Measurements from ENCODE around the gene HIP1R. TPM values are rescaled to one million over a fixed set of nuclear protein-coding genes. Genes with fewer than 3 reads are reported as not detected.

HIP1R gene
- total RNA-seq, 1 experiment from 2014 or later = 33.1 TPM

GRCh38 chr12:122847516-122847836 lies 12.2 kb downstream of the HIP1R start:
- CTCF ChIA-PET = no interaction called here
- no TSS peak for BruUV-seq (replicated peaks)
- Histone ChIP-seq H3K4me2 (no peak overlapping the region), H3K4me3 (no peak overlapping the region), H3K27ac (no peak overlapping the region), H3K9me2 (ENCODE audit: insufficient read depth) (no peaks in the 10 kb centered on the region), H3K9me3 (ENCODE audit: insufficient read depth, low read depth) (no peaks in the 10 kb centered on the region), H3K36me3 (ENCODE audit: low read depth) (no peaks in the 10 kb centered on the region), H3K79me2 (ENCODE audit: low read depth) (peaks cover 17% of the 10 kb centered on the region), H3K27me3 (ENCODE audit: insufficient read depth, low read depth) (no peaks in the 10 kb centered on the region), H3K4me1 (replicated peaks; ENCODE audit: insufficient read depth) (peaks cover under 1% of the 10 kb centered on the region; the same call in 1 of the 2 replicates), H2AFZ (no peak overlapping the region), H4K20me1 (ENCODE audit: insufficient read depth) (peaks cover 6% of the 10 kb centered on the region; the same call in 1 of the 2 replicates), H3F3A (ENCODE audit: insufficient read depth, low read depth) (peaks cover 6% of the 10 kb centered on the region)
- intact Hi-C loops (cut with micrococcal nuclease; ENCODE audit: unreplicated experiment) = no loop called here
- no peak for DNase-seq
- POLR2A ChIA-PET (ENCODE audit: unreplicated experiment) = interaction anchor here (0.6 kb wide), 1 partner anchor 255 kb away, joined by 8 read pairs; no protein-coding TSS in a partner anchor
- no peak for TF ChIP-seq CTCF (conservative IDR thresholded peaks at IDR 0.05)
- TF ChIP-seq EZH2 (IDR thresholded peaks at IDR 0.05; ENCODE audit: low read depth) = no peak

GRCh38 chr12:122847921-122848421 lies 12.7 kb downstream of the HIP1R start:
- intact Hi-C loops (cut with micrococcal nuclease; ENCODE audit: unreplicated experiment) = no loop called here
- Histone ChIP-seq H3K36me3 (ENCODE audit: low read depth) (no peaks in the 10 kb centered on the region), H2AFZ (no peak overlapping the region), H3K79me2 (ENCODE audit: low read depth) (peaks cover 12% of the 10 kb centered on the region), H3K4me2 (no peak overlapping the region), H3K27ac (no peak overlapping the region), H3K4me1 (replicated peaks; ENCODE audit: insufficient read depth) (no peaks in the 10 kb centered on the region), H3F3A (ENCODE audit: insufficient read depth, low read depth) (peaks cover 6% of the 10 kb centered on the region; the same call in 1 of the 2 replicates), H4K20me1 (ENCODE audit: insufficient read depth) (peaks cover 6% of the 10 kb centered on the region; the same call in 1 of the 2 replicates), H3K4me3 (no peak overlapping the region), H3K27me3 (ENCODE audit: insufficient read depth, low read depth) (no peaks in the 10 kb centered on the region), H3K9me2 (ENCODE audit: insufficient read depth) (no peaks in the 10 kb centered on the region), H3K9me3 (ENCODE audit: insufficient read depth, low read depth) (no peaks in the 10 kb centered on the region)
- ChIA-PET POLR2A (ENCODE audit: unreplicated experiment) (interaction anchor here (0.6 kb wide), 2 partner anchors 61 to 254 kb away, joined by 4 to 8 read pairs; no protein-coding TSS in a partner anchor), CTCF (no interaction called here)
- no peak for DNase-seq
- BruUV-seq (replicated peaks) = no TSS peak
- TF ChIP-seq EZH2 (IDR thresholded peaks at IDR 0.05; ENCODE audit: low read depth) (no peak), CTCF (conservative IDR thresholded peaks at IDR 0.05) (no peak)

- intact Hi-C loops (cut with micrococcal nuclease; ENCODE audit: unreplicated experiment) = no loop called here
- H3K79me2 ChIP-seq (ENCODE audit: low read depth) = peaks cover 4% of the 10 kb centered on the region
- H3F3A ChIP-seq (ENCODE audit: insufficient read depth, low read depth) = peaks cover 6% of the 10 kb centered on the region; the same call in 1 of the 2 replicates
- no peaks in the 10 kb centered on the region for H3K9me3 ChIP-seq (ENCODE audit: insufficient read depth, low read depth)
- no peak overlapping the region for H2AFZ ChIP-seq
- H3K4me1 ChIP-seq (replicated peaks; ENCODE audit: insufficient read depth) = no peaks in the 10 kb centered on the region
- H3K36me3 ChIP-seq (ENCODE audit: low read depth) = no peaks in the 10 kb centered on the region
- no peaks in the 10 kb centered on the region for H4K20me1 ChIP-seq (ENCODE audit: insufficient read depth)
- CTCF ChIA-PET = no interaction called here
- POLR2A ChIA-PET (ENCODE audit: unreplicated experiment) = interaction anchor here (0.6 kb wide), 1 partner anchor 60 kb away, joined by 4 read pairs; no protein-coding TSS in a partner anchor
- no peaks in the 10 kb centered on the region for H3K27me3 ChIP-seq (ENCODE audit: insufficient read depth, low read depth)
- BruUV-seq (replicated peaks) = no TSS peak
- DNase-seq = no peak
- H3K9me2 ChIP-seq (ENCODE audit: insufficient read depth) = no peaks in the 10 kb centered on the region
- no peak for TF ChIP-seq EZH2 (IDR thresholded peaks at IDR 0.05; ENCODE audit: low read depth)
- TF ChIP-seq CTCF (conservative IDR thresholded peaks at IDR 0.05) = no peak
- no peak overlapping the region for H3K4me2 ChIP-seq
- no peak overlapping the region for H3K27ac ChIP-seq
- H3K4me3 ChIP-seq = no peak overlapping the region
Measured at GRCh38 chr12:122848471-122849351, 13.5 kb downstream of the HIP1R start.

All from PC-9 (cell line).